Suppressor macrophage treated with lipopolysaccharide for 1 hour (primary cell): Measurements from ENCODE around the gene GPR158.
"Not testable (repeated sequence)": the region's sequence is repeated elsewhere in the genome, so short reads cannot be mapped to it uniquely, and the experiment has no call there.

Experiments
- DNase-seq, 3 donors: peaks; one replicate each; pipeline ENCODE4 v3.0.0-alpha.2; 2020 to 2022

The GPR158 gene, protein sequence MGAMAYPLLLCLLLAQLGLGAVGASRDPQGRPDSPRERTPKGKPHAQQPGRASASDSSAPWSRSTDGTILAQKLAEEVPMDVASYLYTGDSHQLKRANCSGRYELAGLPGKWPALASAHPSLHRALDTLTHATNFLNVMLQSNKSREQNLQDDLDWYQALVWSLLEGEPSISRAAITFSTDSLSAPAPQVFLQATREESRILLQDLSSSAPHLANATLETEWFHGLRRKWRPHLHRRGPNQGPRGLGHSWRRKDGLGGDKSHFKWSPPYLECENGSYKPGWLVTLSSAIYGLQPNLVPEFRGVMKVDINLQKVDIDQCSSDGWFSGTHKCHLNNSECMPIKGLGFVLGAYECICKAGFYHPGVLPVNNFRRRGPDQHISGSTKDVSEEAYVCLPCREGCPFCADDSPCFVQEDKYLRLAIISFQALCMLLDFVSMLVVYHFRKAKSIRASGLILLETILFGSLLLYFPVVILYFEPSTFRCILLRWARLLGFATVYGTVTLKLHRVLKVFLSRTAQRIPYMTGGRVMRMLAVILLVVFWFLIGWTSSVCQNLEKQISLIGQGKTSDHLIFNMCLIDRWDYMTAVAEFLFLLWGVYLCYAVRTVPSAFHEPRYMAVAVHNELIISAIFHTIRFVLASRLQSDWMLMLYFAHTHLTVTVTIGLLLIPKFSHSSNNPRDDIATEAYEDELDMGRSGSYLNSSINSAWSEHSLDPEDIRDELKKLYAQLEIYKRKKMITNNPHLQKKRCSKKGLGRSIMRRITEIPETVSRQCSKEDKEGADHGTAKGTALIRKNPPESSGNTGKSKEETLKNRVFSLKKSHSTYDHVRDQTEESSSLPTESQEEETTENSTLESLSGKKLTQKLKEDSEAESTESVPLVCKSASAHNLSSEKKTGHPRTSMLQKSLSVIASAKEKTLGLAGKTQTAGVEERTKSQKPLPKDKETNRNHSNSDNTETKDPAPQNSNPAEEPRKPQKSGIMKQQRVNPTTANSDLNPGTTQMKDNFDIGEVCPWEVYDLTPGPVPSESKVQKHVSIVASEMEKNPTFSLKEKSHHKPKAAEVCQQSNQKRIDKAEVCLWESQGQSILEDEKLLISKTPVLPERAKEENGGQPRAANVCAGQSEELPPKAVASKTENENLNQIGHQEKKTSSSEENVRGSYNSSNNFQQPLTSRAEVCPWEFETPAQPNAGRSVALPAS (N-terminal part only)

DNA sequence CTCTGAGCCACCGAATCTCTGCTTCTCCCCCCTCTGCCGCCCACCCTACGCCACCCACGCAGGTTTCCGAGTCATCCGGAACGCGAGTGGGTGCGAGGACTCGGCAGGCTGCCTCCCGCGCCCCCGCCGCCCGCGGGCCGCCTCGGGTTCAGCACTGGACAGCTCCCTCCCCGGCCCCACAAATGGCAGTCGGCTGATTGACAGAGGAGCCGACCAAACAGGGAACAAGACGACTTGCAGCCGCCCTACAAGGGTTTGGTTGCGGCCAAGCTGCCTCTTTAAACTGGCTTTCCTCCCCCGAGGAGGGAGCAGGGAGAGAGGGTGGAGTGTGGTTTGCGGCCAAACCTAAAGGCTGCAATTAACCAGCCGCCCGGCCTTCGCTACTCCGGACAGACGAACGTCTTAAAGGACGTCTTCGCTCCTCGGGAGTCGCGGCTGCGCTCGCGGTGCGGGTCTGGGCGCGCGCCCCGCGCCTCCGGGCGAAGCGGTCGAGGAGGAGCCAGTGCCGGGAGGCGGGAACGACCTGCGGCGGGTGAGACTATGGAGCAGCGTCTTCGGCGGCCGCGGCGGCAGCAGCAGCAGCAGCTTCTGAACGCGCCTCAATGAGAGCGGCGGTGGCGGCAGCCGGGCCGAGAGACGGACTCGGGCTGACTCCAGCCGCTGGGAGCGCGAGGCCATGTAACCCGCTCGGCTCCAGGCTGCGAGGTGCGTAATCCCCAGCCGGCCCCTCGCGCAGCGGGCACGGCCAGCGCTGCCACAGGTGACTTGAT, at the start of gene GPR158:
TSS of gene GPR158 (plus strand) at position 541 of the 770 bp plus-strand sequence. CDS start 420 bp downstream, outside the sequence.
- peak; percentile 67 to 76 (median 73) for DNase-seq

DNA sequence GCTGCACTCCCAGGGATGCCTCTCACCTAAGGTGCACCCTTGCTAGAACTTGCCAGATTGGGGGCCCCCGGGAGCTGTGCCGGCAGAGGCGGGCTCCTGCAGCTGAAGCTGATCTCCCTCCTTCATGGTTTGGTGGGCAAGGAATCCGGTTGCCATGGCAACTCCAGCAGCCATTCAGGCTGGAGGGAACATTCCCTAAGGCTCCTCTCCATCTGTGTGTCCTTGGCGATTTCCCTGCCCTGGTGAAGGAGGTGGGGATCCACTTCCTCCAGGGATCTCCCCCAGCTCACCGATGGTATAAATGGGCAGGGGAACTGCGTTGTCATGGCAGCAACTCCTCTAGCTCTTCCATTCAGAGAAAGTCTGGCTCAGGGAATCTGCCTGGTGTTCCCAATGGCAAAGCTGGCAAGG, 49.6 kb upstream of the GPR158 start:
- DNase-seq: no peak

DNA sequence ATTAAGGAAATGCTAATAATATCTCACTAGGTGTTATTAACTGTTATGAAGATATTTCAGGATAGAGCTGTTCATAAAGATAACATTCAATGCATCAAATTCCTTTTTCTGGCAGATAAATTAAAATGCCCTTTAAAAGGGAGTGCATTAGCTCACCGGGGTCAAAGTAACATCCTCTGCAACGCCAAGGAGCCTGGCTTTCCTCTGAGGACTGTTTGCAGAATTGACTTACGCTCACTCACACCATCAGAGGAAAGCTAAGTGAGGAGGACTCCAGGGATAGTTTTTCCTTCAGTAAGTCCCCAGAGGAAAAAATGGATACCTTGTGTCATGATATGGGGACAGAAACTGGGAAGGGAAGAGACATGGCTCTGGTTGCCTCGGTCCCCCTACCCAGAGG, 45.2 kb upstream of the GPR158 start:
- DNase-seq: no peak

DNA sequence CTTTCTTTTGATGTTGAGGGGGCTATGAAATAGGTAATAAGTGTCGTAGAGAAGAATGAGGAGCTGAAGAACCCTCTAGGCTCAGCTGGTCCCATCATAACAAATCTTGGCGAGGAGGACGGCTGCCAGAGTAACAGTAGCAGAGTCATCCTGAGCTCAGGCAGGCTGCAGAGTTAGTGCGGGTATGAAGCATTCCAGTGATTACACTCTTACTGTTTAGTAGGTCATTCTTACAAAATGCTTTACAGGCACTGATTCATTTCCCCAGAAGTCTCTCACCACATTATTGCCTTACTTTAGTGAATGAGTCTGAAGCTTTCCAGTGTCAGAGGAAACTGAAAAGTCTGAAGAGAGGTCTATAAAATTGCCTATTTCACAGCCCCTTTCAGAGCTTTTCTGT, 43.9 kb upstream of the GPR158 start:
- no peak for DNase-seq

DNA sequence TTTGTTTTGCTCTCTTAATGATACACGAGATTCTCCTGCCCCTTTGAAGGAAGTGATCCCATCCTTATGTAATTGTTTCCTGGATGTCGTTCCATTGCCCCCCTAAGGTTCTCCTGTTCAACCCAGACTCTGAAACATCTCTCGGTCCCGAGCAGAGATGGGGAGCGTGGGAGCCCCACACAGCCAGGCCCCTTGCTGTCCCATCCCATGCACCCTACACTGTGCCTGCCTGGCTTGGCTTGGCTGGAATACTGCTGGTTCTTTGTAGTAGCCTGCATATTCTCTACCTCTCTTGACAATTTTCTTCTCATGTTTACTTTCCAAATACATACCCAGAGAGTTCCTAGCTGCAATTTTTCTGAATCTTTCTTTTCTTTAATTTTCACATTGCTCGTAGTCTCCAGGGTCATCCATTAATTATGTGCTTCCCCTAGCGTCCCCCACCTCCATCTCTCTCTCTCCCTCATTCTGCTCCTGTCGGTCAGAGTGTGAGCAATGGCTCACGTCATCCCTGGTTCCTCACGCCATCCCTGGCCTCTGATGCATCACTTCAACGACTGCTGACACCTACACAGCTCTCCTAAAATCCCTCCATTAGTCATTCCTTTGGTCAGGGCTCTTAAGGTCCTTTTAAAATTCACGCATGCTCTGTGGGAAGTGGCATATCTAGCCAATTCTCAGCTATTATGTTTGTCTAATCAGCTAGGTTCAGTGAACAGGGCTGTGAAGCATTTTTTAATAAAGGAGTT, 32.5 kb upstream of the GPR158 start:
- DNase-seq: no peak

DNA sequence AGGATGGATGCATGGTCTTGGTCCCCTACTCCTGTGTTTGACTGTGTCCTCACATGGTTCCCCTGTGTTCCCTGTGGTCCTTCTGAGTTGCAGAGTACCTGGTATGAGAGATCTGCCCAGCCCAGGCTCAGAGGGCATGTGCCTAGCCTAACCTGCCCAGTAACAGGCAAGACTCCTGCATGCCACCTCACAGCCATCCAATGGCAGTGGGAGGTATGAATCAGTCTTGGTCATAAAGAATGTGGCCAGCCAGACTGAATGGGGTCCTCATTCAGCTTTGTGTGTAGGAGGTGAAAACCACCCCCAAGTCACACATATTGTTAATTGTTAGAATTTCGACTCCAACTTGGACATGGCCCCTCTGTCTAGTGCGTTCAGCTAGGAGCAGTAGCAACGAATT, 17.2 kb upstream of the GPR158 start:
- DNase-seq: no peak

DNA sequence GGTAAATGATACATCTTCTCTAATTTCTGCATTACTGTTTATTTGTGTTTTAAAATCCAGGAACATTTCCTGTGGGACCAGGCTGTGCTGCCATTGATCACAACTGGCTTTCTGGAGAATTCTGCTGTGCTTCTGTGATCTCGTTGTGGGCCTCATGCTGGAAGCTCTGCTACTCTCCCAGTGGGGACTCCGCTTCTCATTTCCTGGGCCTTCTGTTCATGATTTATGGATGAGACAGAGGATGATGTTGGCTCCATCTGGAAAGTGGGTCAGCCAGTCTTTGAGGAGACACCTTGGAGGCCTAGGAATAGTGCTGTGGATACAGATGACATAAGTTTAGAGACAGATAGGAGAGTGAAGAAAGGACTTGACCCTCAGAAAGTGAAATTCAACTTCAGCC, 15.2 kb upstream of the GPR158 start:
- DNase-seq: no peak

DNA sequence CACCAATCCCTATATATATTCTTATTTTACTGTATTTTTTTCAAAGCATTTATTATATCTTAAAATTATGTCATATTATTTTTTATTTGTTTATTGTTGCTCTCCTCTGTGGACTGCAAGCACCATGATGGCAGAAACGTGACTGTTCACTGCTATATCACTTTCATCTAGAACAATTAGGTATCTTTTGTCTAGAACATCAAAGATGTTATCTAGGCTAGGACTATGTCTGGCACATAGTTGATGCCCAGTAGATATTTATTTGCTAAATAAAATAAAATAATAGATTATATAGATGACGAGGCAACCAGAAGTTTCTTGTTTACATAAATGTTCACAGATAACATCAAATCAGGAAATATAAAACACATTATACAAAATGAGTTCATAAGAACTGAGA, 12.4 kb upstream of the GPR158 start:
- no peak for DNase-seq

DNA sequence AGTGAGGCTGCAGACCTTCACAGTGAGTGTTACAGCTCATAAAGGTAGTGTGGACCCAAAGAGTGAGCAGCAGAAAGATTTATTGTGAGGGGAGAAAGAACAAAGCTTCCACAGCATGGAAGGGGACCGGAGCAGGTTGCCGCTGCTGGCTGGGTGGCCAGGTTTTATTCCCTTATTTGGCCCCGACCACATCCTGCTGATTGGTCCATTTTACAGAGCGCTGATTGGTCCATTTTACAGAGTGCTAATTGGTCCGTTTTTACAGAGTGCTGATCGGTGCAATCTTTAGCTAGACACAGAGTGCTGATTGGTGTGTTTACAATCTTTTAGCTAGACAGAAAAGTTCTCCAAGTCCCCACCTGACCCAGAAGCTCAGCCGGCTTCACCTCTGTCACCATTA, 11.3 kb upstream of the GPR158 start:
- DNase-seq: not testable (repeated sequence)

DNA sequence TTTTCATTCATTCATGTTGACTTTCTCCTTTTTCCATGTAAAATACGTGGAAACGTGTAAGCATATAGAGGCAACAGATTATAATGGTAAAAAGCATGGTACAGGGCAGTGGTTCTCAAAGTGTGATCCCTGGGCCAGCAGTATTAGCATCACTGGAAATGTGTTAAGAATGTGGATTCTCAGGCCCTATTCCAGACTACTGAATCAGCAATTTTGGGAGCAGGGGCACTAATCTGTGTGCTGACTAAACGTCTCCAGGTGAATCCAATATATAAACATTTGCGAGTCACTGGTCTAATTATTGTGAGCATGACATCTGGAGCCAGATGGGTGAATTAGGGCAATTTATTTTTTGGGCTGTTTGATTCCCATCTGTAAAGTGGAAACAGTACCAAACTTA, 5.1 kb upstream of the GPR158 start:
- DNase-seq: no peak

DNA sequence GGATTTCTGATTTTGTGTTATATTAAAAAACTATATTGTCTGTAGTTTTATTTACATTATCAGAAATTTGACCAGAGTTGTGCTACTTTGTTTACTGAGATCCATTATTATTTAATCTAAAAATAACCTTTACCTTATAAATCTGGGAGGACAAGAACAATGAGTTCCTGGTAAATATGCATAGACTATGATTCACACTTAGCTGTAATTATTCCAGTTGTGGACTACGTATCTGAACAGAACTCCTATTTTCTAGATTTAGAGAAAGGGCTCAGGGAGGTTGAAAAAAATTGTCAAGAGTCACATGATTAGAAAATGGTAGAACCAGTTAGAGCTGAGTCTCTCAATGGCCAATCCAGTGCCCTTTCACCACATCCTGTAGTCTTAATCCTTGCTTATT, 4.2 kb upstream of the GPR158 start:
- no peak for DNase-seq

DNA sequence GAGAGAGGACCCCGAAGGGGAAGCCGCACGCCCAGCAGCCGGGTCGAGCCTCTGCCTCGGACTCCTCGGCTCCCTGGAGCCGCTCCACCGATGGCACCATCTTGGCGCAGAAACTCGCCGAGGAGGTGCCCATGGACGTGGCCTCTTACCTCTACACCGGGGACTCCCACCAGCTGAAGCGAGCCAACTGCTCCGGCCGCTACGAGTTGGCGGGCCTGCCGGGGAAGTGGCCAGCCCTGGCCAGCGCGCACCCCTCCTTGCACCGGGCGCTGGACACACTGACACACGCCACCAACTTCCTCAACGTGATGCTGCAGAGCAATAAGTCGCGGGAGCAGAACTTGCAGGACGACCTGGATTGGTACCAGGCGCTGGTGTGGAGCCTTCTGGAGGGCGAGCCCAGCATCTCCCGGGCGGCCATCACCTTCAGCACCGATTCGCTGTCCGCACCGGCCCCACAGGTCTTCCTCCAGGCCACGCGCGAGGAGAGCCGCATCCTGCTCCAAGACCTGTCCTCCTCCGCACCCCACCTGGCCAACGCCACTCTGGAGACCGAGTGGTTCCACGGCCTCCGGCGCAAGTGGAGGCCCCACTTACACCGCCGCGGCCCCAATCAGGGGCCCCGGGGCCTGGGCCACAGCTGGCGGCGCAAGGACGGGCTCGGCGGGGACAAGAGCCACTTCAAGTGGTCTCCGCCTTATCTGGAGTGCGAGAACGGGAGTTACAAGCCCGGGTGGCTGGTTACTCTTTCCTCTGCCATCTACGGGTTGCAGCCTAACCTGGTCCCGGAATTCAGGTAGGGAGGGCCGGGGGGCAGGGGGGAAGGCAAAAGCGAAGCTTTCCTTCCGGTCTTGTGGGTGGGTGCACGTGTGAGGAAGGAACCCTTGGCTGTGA, 973 bp downstream of the GPR158 start:
- DNase-seq: no peak

DNA sequence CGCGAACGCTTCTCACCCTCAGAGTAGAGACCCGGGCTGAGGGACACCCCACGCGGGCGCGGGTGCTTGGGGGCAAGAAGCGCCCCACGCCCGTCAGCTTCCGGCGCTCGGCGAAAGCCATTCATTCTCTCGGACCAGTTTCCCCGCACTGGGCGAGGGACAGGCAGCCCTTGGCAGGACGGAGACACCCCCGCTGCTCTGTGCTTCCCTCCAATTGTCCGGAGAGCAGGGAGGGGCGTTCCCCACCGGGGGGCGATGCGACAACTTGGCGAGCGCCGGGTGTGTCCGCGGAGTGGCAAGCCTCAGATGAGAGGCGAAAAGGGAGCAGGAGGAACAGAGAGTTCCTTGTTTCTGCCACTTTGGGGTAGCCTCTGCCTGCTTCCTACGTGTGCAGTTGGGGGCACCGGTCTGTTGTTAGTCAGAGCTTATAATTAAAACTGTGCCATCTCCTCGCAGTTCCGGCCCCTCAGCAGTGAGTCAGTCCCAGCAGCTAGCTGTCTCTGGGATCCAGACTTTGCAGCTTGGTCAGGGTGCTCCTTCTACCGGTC, 1.7 kb downstream of the GPR158 start:
- no peak for DNase-seq

DNA sequence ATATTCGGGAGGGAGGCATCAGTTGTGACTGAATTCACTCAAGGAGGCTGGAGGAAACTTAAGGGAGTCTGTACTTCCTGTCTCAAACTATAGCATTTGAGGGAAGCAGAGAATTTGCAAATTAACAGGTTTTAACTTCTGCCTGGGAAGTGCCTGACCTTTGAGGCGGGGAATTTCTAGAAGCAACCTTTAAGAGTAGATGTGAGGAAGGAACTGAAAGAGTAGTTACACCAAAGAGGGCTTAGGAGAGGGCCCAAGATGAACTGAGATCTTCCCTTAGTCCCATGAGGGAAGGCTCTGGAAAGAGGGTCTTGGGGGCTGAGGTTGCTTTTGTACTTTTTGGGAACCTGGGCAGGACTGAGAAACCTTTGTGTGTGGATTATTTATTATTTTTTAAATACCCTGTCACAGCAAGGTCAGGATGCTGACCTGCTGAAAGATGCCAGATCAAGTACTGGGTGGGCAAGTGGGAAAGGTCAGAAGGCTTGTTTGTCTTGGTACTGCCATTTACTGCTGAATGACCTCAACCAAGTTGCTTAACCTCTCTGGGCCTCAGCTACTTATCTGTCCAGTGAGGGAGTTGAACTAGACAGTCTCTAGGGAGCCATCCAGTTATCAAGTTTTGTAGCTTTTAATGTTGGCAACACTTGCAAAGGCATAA, 2.4 kb downstream of the GPR158 start:
- peak in 1 of 3 donors; percentile 7 for DNase-seq

DNA sequence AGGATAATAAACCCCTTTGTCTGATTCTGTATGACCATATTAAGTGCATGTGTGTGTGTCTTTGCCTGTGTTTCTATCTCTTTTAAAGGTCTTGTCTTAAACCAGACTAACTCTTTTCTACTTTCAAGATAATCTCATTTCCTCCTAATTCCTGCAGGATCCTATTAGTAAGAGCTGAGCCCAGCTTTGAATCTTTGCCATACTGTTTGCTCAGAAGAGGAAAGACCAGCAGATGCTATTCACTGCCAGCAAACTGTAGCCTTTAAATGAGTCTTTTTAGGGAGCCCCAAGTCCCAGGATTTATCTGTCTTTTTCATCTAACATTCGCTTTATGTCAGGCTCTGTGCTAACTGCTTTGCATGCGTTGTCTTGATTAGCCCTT, 2.9 kb downstream of the GPR158 start:
- DNase-seq: no peak

DNA sequence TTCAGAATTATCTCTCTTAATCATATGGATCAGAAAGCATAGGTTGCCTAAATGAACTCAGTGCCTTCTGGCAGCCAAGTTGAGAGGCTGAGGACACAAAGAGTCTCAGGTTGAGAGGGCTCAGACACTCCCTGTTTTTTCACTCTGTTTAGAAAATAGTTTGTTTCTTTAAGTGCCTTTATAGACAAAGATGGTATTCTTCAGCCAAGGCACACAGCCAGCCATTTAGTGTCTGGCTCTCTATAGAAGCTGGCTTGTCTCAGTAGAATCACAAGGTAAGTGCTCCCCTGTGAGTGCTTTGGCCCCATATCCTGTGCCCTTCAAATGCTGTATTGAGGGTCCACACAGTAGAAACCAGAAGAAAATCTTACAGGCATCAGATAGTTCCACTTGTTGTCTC, 3.6 kb downstream of the GPR158 start:
- no peak for DNase-seq

DNA sequence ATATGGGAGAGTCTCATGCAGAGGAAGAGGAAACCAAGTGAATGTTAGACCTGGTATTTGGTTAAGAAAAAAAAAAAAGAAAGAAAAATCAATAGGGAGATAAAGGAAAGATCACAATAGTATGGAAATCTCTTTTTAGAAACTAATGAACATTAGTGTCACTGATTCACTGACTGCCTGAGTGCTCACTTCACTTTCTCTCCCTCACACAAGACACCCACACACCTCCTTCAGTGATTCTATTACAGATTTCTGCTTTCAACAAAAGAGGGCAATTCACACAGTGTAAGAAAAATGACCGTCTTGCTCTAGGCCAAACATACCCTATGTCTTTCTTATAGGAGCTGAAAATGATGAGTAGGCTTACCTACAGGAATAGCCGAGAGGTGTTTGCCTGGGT, 6.0 kb downstream of the GPR158 start:
- no peak for DNase-seq

DNA sequence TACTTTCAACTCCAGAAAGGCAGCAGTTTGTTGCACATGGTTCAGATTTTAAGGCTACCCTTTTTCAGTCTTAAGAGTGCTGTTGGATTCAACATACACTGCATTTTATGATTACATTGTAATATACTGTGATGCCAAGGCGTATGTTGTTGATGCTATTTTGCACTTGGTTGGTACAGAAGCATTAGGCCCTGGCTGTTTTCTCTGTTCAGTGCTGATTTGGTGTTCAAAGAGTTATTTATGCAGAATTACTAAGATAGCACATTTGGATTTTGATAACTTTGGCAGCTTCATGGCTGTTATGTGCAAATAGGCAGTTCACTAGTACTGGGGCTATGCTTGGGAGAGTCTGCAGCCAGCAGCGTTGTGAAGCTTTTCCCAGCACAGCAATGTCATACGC, 7.8 kb downstream of the GPR158 start:
- DNase-seq: no peak

DNA sequence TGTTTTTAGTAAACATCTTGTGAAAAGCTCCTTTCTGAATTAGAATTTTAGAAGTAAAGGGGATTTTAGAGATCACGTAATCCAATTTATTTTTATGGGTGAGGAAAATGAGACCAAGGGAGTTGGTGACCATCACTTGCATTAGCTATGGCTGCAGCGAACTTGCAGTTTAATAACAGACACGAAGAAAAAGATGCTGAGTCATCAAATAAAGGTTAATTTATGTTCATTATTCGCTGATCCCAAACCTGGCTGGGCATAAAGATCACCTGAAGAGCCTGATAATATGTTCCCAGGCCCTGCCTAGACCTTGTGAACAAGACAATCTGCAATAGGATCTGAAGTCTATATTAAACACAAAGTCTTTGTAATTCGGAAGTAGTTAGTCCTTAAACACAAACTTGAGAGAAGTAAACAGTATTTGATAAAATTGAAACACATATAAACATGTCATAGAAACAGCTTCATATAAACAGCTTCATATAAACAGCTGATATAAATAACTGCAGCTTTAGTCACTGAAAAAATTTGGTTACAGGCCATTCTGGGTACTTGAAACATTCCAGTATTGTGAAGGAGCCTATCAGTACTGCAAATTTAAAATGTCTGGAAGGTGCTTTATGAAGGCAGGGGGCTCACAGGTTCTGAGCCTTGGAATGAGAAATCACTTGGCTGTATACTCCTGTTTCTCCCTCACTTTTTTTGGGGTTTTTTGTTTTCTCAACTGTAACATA, 16.5 kb downstream of the GPR158 start:
- DNase-seq: no peak
